HG02571 (cell line): ENCODE measurements around the gene DDO.
"Not testable (repeated sequence)": the region's sequence is repeated elsewhere in the genome, so short reads cannot be mapped to it uniquely, and the experiment has no call there.

Experiments
- ATAC-seq: cut with Tn5 transposase; IDR thresholded peaks from one replicate; pipeline ENCODE4 v1.9.1; 2021; ENCODE audit warnings: mild to moderate bottlenecking, moderate library complexity; ENCODE audit not compliant: unreplicated experiment

DDO gene

DNA sequence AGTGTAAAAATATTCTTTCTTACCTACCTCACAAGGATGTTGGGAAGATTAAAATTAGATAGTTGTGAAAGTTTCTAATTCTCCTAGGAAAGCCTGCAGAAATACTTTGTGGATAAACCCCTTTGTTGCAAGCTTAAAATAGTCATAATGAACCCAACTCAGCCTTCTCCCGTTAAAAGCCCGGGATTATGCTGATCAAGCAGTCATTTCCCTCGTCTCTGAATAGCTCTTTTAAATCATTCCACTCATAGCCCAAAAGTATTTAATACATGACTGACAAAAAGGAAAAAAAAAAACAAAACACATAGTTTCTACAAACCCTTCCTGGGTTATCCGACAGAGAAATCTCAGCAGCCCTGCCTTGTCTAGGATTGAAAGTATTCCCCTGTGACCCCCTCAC lies 46.3 kb downstream of the DDO start:
- ATAC-seq = no peak

DNA sequence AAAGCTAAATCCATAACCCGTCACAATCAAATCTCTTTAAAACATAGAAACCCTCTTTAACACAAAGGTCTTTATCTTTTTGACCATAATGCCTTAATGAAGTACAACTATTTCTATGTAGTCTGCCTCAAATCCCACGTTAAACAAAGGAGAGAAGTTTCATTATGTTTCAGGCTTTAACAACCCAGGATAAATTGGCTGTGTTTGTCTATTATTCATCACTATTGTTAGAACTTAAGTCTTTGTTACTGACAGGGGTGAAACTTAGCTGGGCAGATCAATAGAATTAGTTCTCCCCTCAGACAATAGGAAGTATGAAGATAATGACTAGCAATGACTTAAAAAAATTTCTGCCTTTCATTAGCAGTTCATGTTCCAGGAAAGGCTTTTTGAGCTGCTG lies 47.1 kb downstream of the DDO start:
- no peak for ATAC-seq

DNA sequence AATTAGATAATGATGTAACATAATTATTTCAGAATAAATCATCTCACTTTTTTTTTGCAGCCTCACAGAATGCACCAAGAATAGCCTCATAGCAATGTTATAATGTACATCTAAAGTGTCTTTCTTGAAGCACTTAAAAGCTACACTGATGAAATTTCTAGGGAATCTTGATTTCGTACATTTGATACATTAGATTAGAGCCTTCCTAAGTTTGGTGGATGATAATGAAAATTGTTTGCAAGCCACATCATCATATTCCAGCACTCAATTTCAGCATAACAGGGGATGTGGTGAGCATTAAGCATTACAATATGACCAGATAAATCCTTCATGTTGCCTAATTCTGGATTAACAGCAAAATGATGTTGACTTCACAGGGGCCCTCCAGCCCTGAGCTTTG lies 47.5 kb downstream of the DDO start:
- no peak for ATAC-seq

- ATAC-seq = no peak
These were observed 48.4 kb downstream of the DDO start for GRCh38 chr6:110366975-110367374.

DNA sequence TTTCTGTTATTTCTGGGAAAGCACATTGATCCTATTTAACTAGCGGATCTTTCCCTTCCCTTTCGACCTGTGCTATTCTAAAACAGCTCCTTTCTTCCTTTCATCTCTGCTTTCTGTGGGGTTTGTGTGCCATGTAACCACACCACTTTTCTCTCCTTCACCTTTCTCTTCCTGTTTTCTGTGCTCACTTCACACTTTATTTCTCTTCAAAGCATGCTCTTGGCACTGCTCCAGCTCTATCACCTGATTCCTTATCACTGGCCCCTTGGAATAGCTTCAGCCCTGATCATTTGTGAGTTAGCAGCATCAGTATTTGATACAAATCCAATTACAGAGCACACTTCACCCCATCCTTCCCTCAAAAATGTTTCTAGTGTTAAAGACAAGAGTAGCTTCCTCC lies 49.1 kb downstream of the DDO start:
- no peak for ATAC-seq

- no peak for ATAC-seq
These were observed 50.8 kb downstream of the DDO start for GRCh38 chr6:110364364-110365105.

GRCh38 chr6:110363748-110364147 lies 51.6 kb downstream of the DDO start:
- ATAC-seq = no peak

DNA sequence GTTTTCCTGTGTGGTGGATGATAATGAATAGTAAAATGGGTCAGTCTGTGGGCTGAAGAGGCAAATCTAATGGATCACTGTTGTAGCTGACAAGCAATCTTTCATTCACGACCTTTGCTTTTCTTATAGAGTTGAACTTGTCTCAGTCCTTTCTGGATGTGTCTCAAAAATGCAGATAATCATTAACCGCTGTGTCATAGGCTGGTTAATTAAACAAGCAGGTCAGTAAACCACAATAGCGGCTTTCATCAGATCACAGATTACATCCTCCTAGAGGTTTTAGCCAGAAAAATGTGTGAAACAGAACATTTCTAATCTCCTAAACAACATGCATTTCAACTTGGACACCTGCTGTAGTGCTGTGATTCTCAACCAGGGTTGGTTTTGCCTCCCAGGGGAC lies 54.7 kb downstream of the DDO start:
- ATAC-seq = no peak

DNA sequence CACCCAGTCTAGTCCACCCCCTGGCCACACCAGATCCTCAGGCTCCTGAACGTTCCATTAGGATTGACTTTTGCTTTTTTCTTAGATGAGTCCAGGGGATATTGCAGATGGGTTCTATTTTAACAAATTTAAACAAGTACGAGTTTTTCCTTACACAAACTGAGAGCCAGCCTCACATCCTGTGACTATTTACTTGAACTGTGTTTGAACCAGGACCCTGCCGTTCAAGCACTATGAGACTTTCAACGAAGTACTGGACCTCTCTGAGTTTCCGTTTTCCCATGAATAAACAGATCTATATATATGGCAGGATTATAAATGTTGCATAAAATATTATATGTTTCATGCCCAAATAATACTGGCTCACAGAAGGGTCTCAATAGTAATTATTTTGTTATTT lies 55.8 kb downstream of the DDO start:
- ATAC-seq = no peak

DNA sequence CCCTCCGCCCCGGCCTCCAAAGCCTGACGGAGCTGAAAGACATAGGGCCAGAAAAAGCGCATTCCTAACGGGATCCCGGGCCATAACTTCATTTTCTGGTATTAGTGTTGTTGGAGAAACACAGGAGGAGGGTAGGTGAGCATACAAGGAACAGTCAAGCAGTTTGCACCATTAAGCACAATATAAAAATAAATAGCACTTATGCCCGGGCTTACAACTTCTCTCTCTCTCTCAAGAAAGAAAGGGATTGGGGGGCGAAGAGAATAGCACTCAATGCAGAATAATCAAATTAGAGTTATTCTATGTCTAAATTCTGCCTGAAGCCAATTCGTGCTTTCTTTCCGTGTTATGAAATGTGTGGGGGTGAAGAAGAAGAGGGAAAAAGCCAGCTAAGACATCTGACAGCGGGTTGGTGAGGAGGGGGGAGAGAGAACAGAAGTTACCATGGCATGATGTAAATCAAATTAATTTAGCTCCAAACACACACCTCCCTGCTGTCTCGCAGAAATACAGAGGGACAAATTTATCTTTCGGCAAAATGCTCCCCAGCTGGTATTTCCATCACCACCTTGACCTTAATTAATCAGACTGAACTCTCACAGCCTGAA lies 56.7 kb downstream of the DDO start:
- ATAC-seq = no peak

DNA sequence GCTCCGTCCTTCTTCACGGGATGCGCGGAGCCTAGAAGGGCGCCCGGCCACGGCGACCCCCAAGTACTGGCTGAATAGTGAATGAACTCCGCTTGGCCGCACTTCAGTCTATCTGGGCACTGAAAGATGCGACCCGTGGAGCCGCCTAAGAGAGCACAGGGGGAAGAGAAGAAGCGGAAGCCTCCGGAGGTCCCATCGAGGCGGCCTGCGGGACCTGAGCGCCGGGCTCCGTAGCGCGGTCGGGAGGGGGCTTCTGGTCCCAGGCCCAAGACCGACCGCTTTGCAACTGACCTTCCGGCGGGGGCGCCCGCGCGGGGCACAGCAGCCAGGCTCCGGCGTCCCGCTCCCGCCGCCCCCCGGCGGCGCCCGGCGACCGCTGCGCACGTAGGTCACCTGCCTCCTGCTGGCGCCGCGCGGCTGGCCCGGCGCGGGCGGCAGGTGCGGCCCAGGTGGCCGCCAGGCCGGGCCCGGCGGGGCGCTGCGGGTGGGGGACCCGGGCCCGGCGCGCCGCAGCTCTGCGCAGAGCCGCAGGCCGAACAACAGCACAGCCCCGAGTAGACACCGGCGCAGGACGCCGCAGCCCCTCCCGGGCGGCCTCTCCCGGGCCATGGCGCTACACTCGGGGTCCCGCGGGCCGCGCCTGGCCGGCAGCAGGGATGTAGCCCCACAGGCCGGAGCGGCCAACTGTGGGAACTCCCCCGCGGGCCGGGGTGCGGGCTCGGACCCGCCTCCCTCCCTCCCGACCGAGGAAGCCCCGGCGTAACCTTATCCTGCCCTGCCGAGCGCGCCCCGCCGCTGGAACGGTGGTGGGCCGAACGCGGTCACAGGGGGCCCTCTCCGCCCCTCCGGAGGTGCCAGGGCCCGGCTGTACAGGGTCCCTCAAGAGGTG lies 57.5 kb downstream of the DDO start, which contains the start of gene METTL24:
TSS of gene METTL24 (minus strand) at position 686 of the 889 bp plus-strand sequence. CDS start at position 609, 77 bp downstream.
- ATAC-seq = no peak

DNA sequence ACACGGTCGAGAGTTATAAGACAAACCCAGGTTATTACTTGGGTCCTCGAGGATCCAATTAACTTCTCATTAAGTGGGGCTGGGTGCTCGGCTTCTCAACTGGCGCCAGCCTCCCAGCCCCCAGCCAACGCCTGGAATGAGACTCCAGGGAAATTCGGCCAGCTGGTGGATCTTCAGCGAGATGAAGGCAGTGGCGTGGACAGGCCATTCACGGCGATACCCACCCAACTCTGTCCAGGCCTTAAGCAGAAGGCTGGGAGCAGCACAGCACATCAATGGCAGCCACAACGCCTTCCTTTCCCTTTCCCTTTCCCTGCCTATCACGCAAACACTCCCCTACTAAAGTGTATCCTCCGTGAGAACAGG lies 58.1 kb downstream of the DDO start:
- ATAC-seq = no peak

GRCh38 chr6:110356778-110357177 lies 58.6 kb downstream of the DDO start:
- no peak for ATAC-seq

DNA sequence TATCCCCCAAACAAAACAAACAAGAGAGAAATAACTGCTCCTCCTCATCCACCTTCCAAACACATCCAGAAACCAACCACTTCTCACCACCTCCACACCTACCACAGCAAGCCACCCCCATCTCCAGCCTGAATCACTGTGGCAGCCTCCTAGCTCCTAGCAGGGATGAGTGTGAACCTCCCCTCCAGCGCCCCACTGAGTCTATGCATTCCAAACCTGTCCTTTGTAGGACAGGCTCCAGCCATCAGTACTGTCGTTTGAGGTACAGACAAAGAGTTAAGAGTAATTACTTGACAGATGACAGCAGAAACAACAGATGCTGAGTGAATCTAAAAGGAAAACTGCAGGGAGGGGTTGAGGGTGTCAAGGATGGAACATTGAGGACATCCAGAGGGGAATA lies 59.6 kb downstream of the DDO start:
- no peak for ATAC-seq

DNA sequence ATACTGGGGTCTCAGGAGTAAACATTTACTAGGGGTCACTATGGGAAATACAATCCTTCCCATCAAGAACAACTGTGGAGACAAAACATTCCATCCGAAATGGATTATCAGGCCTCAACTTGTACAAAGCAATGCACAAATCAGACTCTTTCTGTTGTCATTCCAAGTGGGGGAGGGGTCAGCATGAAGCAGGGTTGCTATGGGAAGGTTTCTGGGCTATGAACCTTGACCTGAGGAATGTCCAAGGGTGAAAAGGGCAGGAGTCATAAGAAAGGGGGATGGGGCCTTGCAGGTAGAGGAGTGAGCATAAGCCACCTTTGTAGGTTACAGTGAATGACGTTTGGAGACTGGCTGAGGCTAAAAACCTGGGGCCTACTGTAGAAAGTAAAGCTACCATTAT lies 60.4 kb downstream of the DDO start:
- no peak for ATAC-seq

DNA sequence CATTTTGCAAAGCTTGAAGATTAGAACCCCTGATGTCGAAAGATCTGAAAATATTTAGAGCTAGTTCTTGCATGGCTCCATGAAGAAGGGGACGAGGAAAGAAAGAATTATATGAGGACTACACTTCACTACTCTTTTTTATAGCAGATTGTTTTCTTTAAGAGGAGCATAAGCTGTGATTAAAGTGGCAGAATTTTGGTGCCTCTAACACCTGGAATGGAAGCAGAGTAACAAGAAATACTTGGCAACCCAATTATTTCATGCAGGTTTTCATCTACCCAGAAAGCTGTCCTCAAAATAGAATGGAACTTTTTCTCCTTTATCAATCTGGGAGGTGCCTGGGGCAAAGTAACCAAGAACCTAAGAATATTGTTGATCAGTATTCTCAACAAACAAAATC lies 61.2 kb downstream of the DDO start:
- no peak for ATAC-seq

GRCh38 chr6:110353457-110354001 lies 61.8 kb downstream of the DDO start:
- no peak for ATAC-seq

DNA sequence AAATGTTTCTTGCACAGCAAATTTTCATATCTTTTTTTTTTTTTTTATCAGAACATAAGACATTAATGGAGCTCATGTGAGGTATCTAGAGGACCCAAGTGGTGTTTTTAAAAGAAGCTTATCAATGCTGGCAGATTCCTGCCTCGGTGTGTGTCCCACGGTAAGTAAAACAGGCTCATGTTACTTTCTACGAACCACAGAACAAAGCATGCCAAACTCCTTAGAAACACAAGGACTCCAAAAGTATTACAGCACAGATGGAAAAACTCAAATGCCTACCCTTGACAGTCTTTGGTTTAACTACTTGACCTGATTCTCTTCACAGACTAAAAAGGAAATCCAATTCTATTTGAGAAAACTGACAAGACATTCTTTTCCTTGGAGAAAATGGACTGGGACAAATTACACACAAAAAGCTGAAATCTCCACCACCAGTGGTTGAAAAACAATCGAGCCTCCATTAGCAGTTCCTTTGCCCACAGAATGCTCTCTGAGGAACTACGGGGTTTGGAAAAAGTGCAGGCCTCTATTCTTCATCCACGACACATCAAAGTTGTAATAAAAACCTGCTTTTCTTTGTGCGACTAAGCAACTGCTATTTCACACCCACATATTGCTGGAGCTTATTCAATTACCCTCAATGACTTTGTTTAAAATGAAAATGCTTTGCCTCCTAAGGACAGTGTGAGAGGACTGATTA lies 62.7 kb downstream of the DDO start:
- no peak for ATAC-seq

DNA sequence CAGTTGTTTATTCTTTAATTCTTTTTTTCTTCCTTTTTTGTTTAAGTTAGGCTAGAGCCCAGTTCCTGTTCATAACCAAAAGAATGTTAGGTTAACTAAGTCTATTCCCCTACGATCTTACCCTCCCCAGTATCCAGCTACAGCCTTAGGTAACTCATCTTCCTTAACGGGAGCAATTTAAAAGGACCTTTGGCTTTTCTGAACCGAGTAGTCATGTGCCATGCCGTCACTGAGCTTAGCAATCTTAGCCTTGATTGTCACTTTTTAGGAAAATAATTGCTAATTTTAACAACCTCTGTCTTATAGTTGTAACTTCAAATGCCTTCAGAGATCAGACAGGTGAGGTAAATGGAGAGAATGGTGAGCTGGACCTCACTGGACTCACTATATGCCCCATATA lies 63.4 kb downstream of the DDO start:
- no peak for ATAC-seq

- no peak for ATAC-seq
These were observed 63.8 kb downstream of the DDO start for GRCh38 chr6:110351546-110351945.

- ATAC-seq = not testable (repeated sequence)
These were observed 64.8 kb downstream of the DDO start for GRCh38 chr6:110350593-110350992.
